Thymus (tissue), 11 donors: ENCODE data around the gene MCM3AP. TPM values are rescaled to one million over a fixed set of nuclear protein-coding genes. Genes with fewer than 3 reads are reported as not detected.

Experiments
- DNase-seq, 9 donors: peaks; one replicate each; pipeline ENCODE4 v3.0.0-alpha.2; 2013; ENCODE audit warnings: low spot score in 9 of 9, low read depth in 6 of 9, missing footprints in 1 of 9
- H3K27ac ChIP-seq, 2 donors: one replicate each; pipeline ENCODE4 v1.5.1; 2013; ENCODE audit warnings: control low read depth in 1 of 2, low read depth in 1 of 2, low read length in 1 of 2, mild to moderate bottlenecking in 1 of 2, moderate library complexity in 1 of 2
- H3K27me3 ChIP-seq, 2 donors: one replicate each; pipeline ENCODE4 v1.5.1; 2013; ENCODE audit warnings: low read length in 1 of 2; ENCODE audit not compliant: control insufficient read depth in 2 of 2, insufficient read depth in 1 of 2
- H3K36me3 ChIP-seq, 2 donors: one replicate each; pipeline ENCODE4 v1.5.1; 2013; ENCODE audit warnings: low read length in 1 of 2, mild to moderate bottlenecking in 1 of 2, moderate library complexity in 1 of 2; ENCODE audit not compliant: control insufficient read depth in 2 of 2, insufficient read depth in 2 of 2
- H3K4me1 ChIP-seq, 2 donors: one replicate each; pipeline ENCODE4 v1.5.1; 2013; ENCODE audit warnings: low read length in 2 of 2; ENCODE audit not compliant: control insufficient read depth in 2 of 2, insufficient read depth in 2 of 2
- H3K4me3 ChIP-seq, 2 donors: one replicate each; pipeline ENCODE4 v1.5.1; 2013; ENCODE audit warnings: low read length in 2 of 2, control low read depth in 1 of 2, mild to moderate bottlenecking in 1 of 2
- H3K9me3 ChIP-seq, 2 donors: one replicate each; pipeline ENCODE4 v1.5.1; 2013; ENCODE audit warnings: low read length in 1 of 2, mild to moderate bottlenecking in 1 of 2; ENCODE audit not compliant: control insufficient read depth in 2 of 2, insufficient read depth in 1 of 2
- WGBS: extraction: QIAGEN DNeasy Blood & Tissue Kit; methylation state at CpG from one replicate; pipeline ENCODE4 v1.1.7; 2013; 5-methylcytosine and 5-hydroxymethylcytosine counted together
- polyA plus RNA-seq: library from polyadenylated mRNA; stranded (reverse); fragments of 200-250 nt; gene quantifications from one replicate; pipeline ENCODE4 v1.2.3, GENCODE V29; 2013
- total RNA-seq: library from RNA; stranded (reverse); fragments of 120-200 nt; gene quantifications from one replicate; pipeline ENCODE4 v1.2.4, GENCODE V29; 2013
- donor health status: healthy.

Gene MCM3AP
- total and polyA plus RNA-seq, 2 donors: 38.1 to 80.4 TPM

DNA sequence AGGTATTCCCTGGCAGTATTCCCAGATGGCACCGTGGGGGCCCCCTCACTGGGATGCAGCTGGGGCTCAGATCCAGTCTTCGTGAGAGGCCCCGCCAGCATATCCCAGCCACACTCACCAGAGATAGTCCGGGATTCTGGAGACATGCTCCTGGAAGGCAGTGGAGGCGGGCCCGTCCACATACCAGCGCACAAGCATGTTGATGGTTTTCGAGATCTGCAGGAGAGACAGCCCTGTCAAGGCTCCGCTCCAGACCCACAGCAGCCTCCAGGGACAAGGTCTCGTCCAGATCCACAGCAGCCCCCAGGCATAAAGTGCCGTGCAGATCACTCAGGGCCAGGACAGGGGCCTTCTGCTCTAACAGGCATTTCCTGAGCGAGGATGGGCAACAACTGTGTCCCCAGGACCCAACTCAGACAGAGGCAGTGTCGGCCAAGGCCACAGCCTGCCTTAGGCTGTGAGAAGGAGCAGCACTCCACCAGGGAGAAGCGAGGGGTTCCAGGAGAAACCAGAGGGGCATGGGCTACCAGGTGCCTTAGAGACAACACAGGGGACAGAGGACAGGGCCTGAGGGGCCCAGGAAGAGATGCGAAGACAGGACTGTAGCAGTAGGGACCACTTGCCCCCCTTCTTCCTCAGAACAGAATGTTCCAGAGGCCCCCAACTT, 71.7 kb downstream of the MCM3AP start:
- H3K36me3 ChIP-seq: peaks cover 18 to 41% of the 10 kb centered on the region in 2 donors
- DNase-seq: no peak
- no peaks in the 10 kb centered on the region for H3K27me3 ChIP-seq
- 97% methylated on average over 15 of the region's 15 CpGs for WGBS
- H3K9me3 ChIP-seq: no peaks in the 10 kb centered on the region
- H3K4me3 ChIP-seq: no peak overlapping the region
- H3K4me1 ChIP-seq: no peaks in the 10 kb centered on the region
- H3K27ac ChIP-seq: no peak overlapping the region

DNA sequence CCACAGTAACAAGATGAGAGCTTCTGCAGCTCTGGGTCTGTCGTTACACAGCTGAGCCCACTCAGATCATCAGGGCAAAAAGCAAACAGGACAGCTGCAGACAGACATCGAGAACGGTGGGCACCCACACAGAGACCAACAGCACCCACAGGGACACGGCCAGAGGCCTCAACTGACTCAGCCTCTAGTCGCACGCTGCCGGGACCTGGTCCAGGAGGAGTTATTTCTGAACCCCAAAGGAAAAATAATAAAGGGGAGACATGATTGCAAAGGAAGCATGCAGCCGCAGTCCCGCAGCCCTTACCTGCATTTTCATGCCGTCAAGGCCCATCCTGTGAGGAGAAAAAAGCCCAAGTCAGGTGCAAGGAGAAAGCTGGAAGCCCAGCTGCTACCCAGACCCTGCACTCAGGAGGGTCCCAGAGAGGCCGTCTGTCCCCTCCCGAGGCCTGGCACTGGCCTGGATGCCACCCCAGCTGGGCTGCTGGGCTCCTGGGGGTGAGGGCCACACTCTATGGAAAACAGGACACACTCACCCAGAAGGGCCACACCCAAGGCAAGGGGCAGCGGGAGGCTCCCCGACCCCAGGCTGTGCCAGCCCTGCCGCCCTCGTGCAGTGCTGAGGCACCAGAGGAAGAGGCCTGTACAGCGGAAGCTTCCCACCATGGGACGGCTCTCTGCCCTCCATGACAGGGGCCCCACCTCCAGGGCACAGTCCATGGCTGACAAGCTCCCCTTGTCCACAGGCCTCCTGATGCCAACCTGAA, 72.5 kb downstream of the MCM3AP start:
- H3K4me1 ChIP-seq: no peaks in the 10 kb centered on the region
- H3K4me3 ChIP-seq: no peak overlapping the region
- no peak for DNase-seq
- no peaks in the 10 kb centered on the region for H3K27me3 ChIP-seq
- H3K36me3 ChIP-seq: peaks cover 18 to 41% of the 10 kb centered on the region in 2 donors
- H3K9me3 ChIP-seq: no peaks in the 10 kb centered on the region
- no peak overlapping the region for H3K27ac ChIP-seq
- 98% methylated on average over 18 of the region's 18 CpGs for WGBS

- WGBS: 96% methylated on average over 23 of the region's 23 CpGs
- no peak for DNase-seq
- no peak overlapping the region for H3K27ac ChIP-seq
Observed at GRCh38 chr21:46211786-46212720, 73.4 kb downstream of the MCM3AP start.

GRCh38 chr21:46211376-46211775, 74.0 kb downstream of the MCM3AP start:
- Histone ChIP-seq H3K36me3 (peaks cover 25 to 49% of the 10 kb centered on the region in 2 donors), H3K9me3 (no peaks in the 10 kb centered on the region), H3K4me3 (no peak overlapping the region), H3K4me1 (no peaks in the 10 kb centered on the region), H3K27me3 (no peaks in the 10 kb centered on the region), H3K27ac (no peak overlapping the region)
- 95% methylated on average over 7 of the region's 7 CpGs for WGBS
- DNase-seq: no peak

More at GRCh38 chr21:46211786-46212720, 73.4 kb downstream of the MCM3AP start:
- H3K9me3 ChIP-seq: no peaks in the 10 kb centered on the region
- H3K27me3 ChIP-seq: no peaks in the 10 kb centered on the region
- peaks cover 22 to 45% of the 10 kb centered on the region in 2 donors for H3K36me3 ChIP-seq
- no peaks in the 10 kb centered on the region for H3K4me1 ChIP-seq
- no peak overlapping the region for H3K4me3 ChIP-seq

GRCh38 chr21:46210378-46211136, 74.9 kb downstream of the MCM3AP start:
- DNase-seq: no peak
- no peaks in the 10 kb centered on the region for H3K4me1 ChIP-seq
- H3K9me3 ChIP-seq: no peaks in the 10 kb centered on the region
- H3K27me3 ChIP-seq: no peaks in the 10 kb centered on the region
- H3K27ac ChIP-seq: no peak overlapping the region
- 97% methylated on average over 16 of the region's 16 CpGs for WGBS
- H3K4me3 ChIP-seq: no peak overlapping the region
- H3K36me3 ChIP-seq: peaks cover 30 to 51% of the 10 kb centered on the region in 2 donors

DNA sequence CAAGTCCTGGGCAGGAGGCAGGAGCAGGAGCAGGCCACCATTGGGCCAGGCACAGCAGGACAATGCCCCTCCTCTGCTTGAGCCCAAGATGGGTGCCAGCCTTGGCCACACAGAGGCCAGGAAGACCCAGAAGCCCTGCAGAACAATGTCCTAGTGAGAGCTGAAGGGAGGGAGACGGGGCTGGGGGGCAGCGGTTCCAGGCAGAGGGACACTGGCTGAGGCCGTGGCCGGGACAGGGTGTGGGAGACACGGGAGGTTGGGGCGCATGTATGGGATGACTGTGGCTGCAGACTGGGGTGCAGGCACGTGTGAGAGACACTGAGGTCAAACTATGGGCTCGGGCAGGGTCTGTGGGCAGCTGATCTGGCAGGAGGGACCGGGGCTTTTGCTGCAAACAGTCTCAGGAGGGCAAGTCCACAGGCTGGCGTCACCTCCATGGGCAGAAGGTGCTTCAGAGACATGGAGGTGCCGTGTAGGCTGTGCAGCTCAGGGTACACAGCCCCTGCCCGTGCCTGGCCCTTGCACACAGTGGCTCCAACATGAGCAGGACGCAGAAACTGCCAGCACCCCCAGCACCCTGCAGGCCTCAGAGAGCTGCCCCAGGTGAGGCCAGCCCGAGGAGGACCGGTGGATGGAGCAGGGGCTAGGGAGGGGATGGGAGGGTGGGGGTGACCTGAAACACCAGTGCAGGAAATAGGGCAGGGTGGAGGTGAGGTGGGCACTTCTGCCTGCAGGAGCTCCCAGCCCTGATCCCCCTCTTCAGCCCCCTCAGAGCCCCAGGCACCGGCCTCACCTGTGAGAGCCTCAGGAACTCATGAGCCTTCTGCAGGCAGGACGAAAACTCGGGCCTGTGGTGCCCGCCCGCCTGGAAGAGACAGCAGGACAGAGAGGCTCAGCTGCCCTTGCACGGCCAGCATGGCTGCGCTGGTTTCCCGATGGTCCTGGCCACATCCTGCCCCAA, 76.4 kb downstream of the MCM3AP start:
- Histone ChIP-seq H3K27ac (no peak overlapping the region), H3K27me3 (no peaks in the 10 kb centered on the region), H3K4me1 (no peaks in the 10 kb centered on the region), H3K36me3 (peaks cover 37 to 47% of the 10 kb centered on the region in 2 donors), H3K9me3 (no peaks in the 10 kb centered on the region), H3K4me3 (no peak overlapping the region)
- WGBS: 97% methylated on average over 23 of the region's 23 CpGs
- no peak for DNase-seq

- H3K9me3 ChIP-seq: no peaks in the 10 kb centered on the region
- no peak overlapping the region for H3K27ac ChIP-seq
- H3K36me3 ChIP-seq: peaks cover 40 to 47% of the 10 kb centered on the region in 2 donors
- H3K27me3 ChIP-seq: no peaks in the 10 kb centered on the region
- H3K4me1 ChIP-seq: no peaks in the 10 kb centered on the region
- H3K4me3 ChIP-seq: no peak overlapping the region
- WGBS: 93% methylated on average over 27 of the region's 27 CpGs
- DNase-seq: no peak
Observed at GRCh38 chr21:46207920-46208591, 77.4 kb downstream of the MCM3AP start.
